ENCODE data around the gene NKAIN4.

DNA sequence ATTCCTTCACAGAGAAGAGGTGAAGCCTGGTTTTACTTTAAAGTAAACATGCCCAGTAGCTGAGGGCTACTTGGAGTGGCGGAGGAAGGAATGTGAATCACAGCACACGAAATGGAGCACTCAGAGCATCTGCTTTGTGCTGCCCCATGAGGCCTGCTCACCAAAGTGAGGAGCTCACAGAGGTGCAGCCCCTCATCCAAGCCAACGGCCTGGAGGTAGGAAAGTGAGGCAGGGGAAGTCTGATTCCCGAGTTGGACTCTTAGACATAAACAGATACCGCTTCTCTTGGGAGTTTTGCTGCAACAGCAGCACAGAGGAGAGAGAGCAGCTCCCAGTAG is 41.9 kb downstream of the NKAIN4 start:
- TF ChIP-seq EZH2 (IDR thresholded peaks at IDR 0.05) (no peak), POLR2AphosphoS5 (IDR thresholded peaks at IDR 0.05; ENCODE audit: borderline replicate concordance, low read depth, low read length) (no peak), FOXP2 (optimal IDR thresholded peaks at IDR 0.05; ENCODE audit: control extremely low read depth, extremely low read length, insufficient read depth) (no peak)
